ENCODE measurements around the gene GRK6. TPM values are rescaled to one million over a fixed set of nuclear protein-coding genes. Genes with fewer than 3 reads are reported as not detected.

GRK6 gene
- total and polyA plus RNA-seq, 2 of the 4 experiments (the other 2 are of a cell fraction) = 25.3 to 30.1 TPM

- CTCF ChIA-PET = no interaction called here
- no peak overlapping the region for H3K56ac ChIP-seq (ENCODE audit: extremely low read depth, insufficient read depth, low read length)
- TF ChIP-seq MXI1 (IDR thresholded peaks at IDR 0.05; ENCODE audit: borderline replicate concordance, low read depth, low read length) (no peak), RAD21 (IDR thresholded peaks at IDR 0.05; ENCODE audit: low read length) (no peak), RCOR1 (IDR thresholded peaks at IDR 0.05; ENCODE audit: insufficient replicate concordance, low read length) (no peak), SMC3 (IDR thresholded peaks at IDR 0.05; ENCODE audit: low read depth, low read length) (no peak), MAZ (IDR thresholded peaks at IDR 0.05; ENCODE audit: borderline replicate concordance, low read depth, low read length) (no peak), POLR2A (IDR thresholded peaks at IDR 0.05; ENCODE audit: low read depth, low read length) (0 out of 2 replicates have a peak, but pooled peaks have one; percentile 41)
- TF ChIP-seq, protein P1, sequence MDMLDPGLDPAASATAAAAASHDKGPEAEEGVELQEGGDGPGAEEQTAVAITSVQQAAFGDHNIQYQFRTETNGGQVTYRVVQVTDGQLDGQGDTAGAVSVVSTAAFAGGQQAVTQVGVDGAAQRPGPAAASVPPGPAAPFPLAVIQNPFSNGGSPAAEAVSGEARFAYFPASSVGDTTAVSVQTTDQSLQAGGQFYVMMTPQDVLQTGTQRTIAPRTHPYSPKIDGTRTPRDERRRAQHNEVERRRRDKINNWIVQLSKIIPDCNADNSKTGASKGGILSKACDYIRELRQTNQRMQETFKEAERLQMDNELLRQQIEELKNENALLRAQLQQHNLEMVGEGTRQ (IDR thresholded peaks at IDR 0.05; ENCODE audit: low read depth, low read length) = no peak
Observed at GRCh38 chr5:177482359-177482795, 55.9 kb downstream of the GRK6 start.

More at GRCh38 chr5:177482359-177482795, 55.9 kb downstream of the GRK6 start:
- Histone ChIP-seq H3K4me2 (ENCODE audit: low read depth, low read length) (no peak overlapping the region), H3K4ac (ENCODE audit: low read depth, low read length) (no peak overlapping the region), H3K23ac (ENCODE audit: low read depth, low read length) (no peak overlapping the region), H2BK5ac (ENCODE audit: low read depth, low read length, poor library complexity, severe bottlenecking) (no peak overlapping the region), H3K4me1 (ENCODE audit: control insufficient read depth, insufficient read depth, low read length) (peaks cover 20% of the 10 kb centered on the region), H4K8ac (ENCODE audit: low read depth in 2 of 2, low read length in 2 of 2) (no peak overlapping the region), H3K27me3 (ENCODE audit: control insufficient read depth, insufficient read depth, low read length) (no peaks in the 10 kb centered on the region), H3K9me3 (ENCODE audit: control insufficient read depth, insufficient read depth, low read length) (no peaks in the 10 kb centered on the region), H3K18ac (ENCODE audit: low read depth, low read length) (no peak overlapping the region), H3K14ac (replicated peaks; ENCODE audit: low read depth, low read length) (no peak overlapping the region), H2AK5ac (ENCODE audit: low read depth, low read length) (no peak overlapping the region), H3K27ac (ENCODE audit: insufficient read depth, low read length) (no peak overlapping the region), H3K79me1 (ENCODE audit: low read depth in 1 of 2, low read length in 2 of 2) (peaks cover 31 to 58% of the 10 kb centered on the region in 2 experiments), H4K20me1 (ENCODE audit: insufficient read depth, low read length) (peaks cover 88% of the 10 kb centered on the region), H2AFZ (replicated peaks; ENCODE audit: low read length, poor library complexity) (no peak overlapping the region), H2BK15ac (ENCODE audit: low read depth, low read length) (no peak overlapping the region), H2BK120ac (ENCODE audit: low read depth, low read length) (no peak overlapping the region), H2AK9ac (replicated peaks; ENCODE audit: low read depth, low read length, poor library complexity) (no peak overlapping the region), H4K91ac (ENCODE audit: insufficient read depth, low read depth, low read length) (no peak overlapping the region), H4K5ac (ENCODE audit: low read depth, low read length) (no peak overlapping the region), H3K36me3 (ENCODE audit: control insufficient read depth, insufficient read depth, low read length) (peaks cover 66% of the 10 kb centered on the region), H3K4me3 (ENCODE audit: insufficient read depth, low read depth, low read length) (no peak overlapping the region), H2BK20ac (ENCODE audit: low read depth, low read length) (no peak overlapping the region), H3K9ac (ENCODE audit: low read depth, low read length) (no peak overlapping the region), H3K9me1 (ENCODE audit: insufficient read depth, low read length) (peaks cover 21% of the 10 kb centered on the region; the same call in 1 of the 2 replicates)
- BruUV-seq (replicated peaks) = no TSS peak
- intact Hi-C loops (cut with micrococcal nuclease) (no loop called here), in situ Hi-C loops (cut with MboI; ENCODE audit: low sequenced_read_pairs) (no loop called here), dilution Hi-C loops (cut with HindIII; ENCODE audit: low sequenced_read_pairs, unreplicated experiment) (no loop called here)
- POLR2A ChIA-PET (ENCODE audit: unreplicated experiment) = no interaction called here
- 85% methylated on average over 3 of the region's 10 CpGs; no CpG with 5 or more reads in 1 of the 2 experiments for WGBS, 2 experiments (ENCODE audit: extremely low coverage in 2 of 2, insufficient read length in 1 of 2)
- no peak for ATAC-seq (ENCODE audit: low read depth)
- DNase-seq = no peak
